Esophagus squamous epithelium (tissue), 5 donors: Measurements from ENCODE around the gene RSPO1. TPM values are rescaled to one million over a fixed set of nuclear protein-coding genes. Genes with fewer than 3 reads are reported as not detected.

Experiments
- DNase-seq: peaks from one replicate; lab custom pipeline; 2025; lab: John Stamatoyannopoulos, UW
- H3K27ac ChIP-seq, 4 donors: fragments of 200-600 bp; sonication (generic); one replicate each; pipeline ENCODE4 v1.5.1; 2016 to 2019; ENCODE audit warnings: mild to moderate bottlenecking in 1 of 4
- H3K27me3 ChIP-seq, 4 donors: fragments of 200-600 bp; sonication (generic); 1 replicate in 3 of 4; 2 replicates in 1 of 4; pipeline versions ENCODE4 v1.5.1 to v1.6.0; 2017 to 2021; ENCODE audit warnings: antibody characterized with exemption in 1 of 4
- H3K36me3 ChIP-seq, 3 donors: fragments of 200-600 bp; sonication (generic); one replicate each; pipeline ENCODE4 v1.5.1; 2016 to 2019
- H3K4me1 ChIP-seq, 3 donors: fragments of 200-600 bp; sonication (generic); one replicate each; pipeline ENCODE4 v1.5.1; 2017 to 2019
- H3K4me3 ChIP-seq, 4 donors: fragments of 200-600 bp; sonication (generic); 1 replicate in 3 of 4; 2 replicates in 1 of 4; pipeline ENCODE4 v1.5.1; 2016 to 2019; ENCODE audit warnings: mild to moderate bottlenecking in 2 of 4, moderate library complexity in 1 of 4
- H3K9me3 ChIP-seq, 3 donors: fragments of 200-600 bp; sonication (generic); one replicate each; pipeline ENCODE4 v1.5.1; 2016 to 2019
- CTCF ChIP-seq, 6 experiments: fragments of 450-650 bp in 4 of 6; fragments of 200-600 bp in 2 of 6; sonication (generic) in 2 of 6; IDR thresholded peaks; one replicate each; pipeline ENCODE4 v1.5.1; 2016 to 2019; ENCODE audit warnings: antibody characterized with exemption in 6 of 6, mild to moderate bottlenecking in 4 of 6, moderate library complexity in 4 of 6
- POLR2A ChIP-seq, 4 donors: fragments of 450-650 bp; IDR thresholded peaks; one replicate each; pipeline ENCODE4 v1.6.1; 2017; ENCODE audit warnings: antibody characterized with exemption in 4 of 4, mild to moderate bottlenecking in 4 of 4, moderate library complexity in 3 of 4
- WGBS, 2 donors: methylation state at CpG; one replicate each; pipeline ENCODE4 v1.1.5; 2018; 5-methylcytosine and 5-hydroxymethylcytosine counted together
- intact Hi-C: fragments of 100-400 bp; cut with DNase I; formaldehyde crosslinking; loops from one replicate; pipeline ENCODE4 v1.15.0; 2022
- total RNA-seq, 4 donors: library from RNA; depleted of rRNA; stranded (reverse); fragments of >200 nt; gene quantifications; one replicate each; pipeline ENCODE4 v1.1.0, GENCODE V29; 2016
- donor health status: DM: yes; HTN: yes; CAD: no.

Gene RSPO1
- total RNA-seq, 4 donors from 2014 or later, result 0.49 to 6.1 (median 2.4) TPM

GRCh38 chr1:37631036-37631435 is 3.7 kb downstream of the RSPO1 start:
- Histone ChIP-seq H3K27me3 (peaks cover 15 to 98% (median 32%) of the 10 kb centered on the region in 4 donors), H3K27ac (no peak overlapping the region), H3K36me3 (no peaks in the 10 kb centered on the region), H3K4me3 (no peak overlapping the region), H3K9me3 (no peaks in the 10 kb centered on the region), H3K4me1 (peaks cover 6 to 29% (median 10%) of the 10 kb centered on the region in 3 donors)
- 40 to 56% methylated on average over 3 to 5 of the region's 5 CpGs for WGBS, 2 donors
- intact Hi-C loops, result no loop called here
- TF ChIP-seq POLR2A (IDR thresholded peaks at IDR 0.05) (no peak), CTCF (IDR thresholded peaks at IDR 0.05) (no peak)
- no peak for DNase-seq

- H3K4me3 ChIP-seq, result no peak overlapping the region
- no peak overlapping the region for H3K27ac ChIP-seq
- H3K4me1 ChIP-seq, result peaks cover 6 to 29% (median 10%) of the 10 kb centered on the region in 3 donors
- H3K36me3 ChIP-seq, result no peaks in the 10 kb centered on the region
- no peak for TF ChIP-seq POLR2A (IDR thresholded peaks at IDR 0.05)
- no peak for TF ChIP-seq CTCF (IDR thresholded peaks at IDR 0.05)
- H3K27me3 ChIP-seq, result peaks cover 15 to 97% (median 31%) of the 10 kb centered on the region in 4 donors
- WGBS, 2 donors, result 28 to 60% methylated on average over 3 to 8 of the region's 15 CpGs
- DNase-seq, result no peak
- intact Hi-C loops, result no loop called here
- no peaks in the 10 kb centered on the region for H3K9me3 ChIP-seq
These were observed 4.2 kb downstream of the RSPO1 start for GRCh38 chr1:37630426-37631028.

- peaks cover 6 to 25% (median 10%) of the 10 kb centered on the region in 3 donors for H3K4me1 ChIP-seq
- no peak overlapping the region for H3K4me3 ChIP-seq
- no peak overlapping the region for H3K27ac ChIP-seq
- H3K36me3 ChIP-seq, result no peaks in the 10 kb centered on the region
- intact Hi-C loops, result no loop called here
- H3K27me3 ChIP-seq, result peaks cover 11 to 97% (median 27%) of the 10 kb centered on the region in 4 donors
- TF ChIP-seq CTCF (IDR thresholded peaks at IDR 0.05), result no peak
- TF ChIP-seq POLR2A (IDR thresholded peaks at IDR 0.05), result no peak
- H3K9me3 ChIP-seq, result no peaks in the 10 kb centered on the region
- 42 to 48% methylated on average over 5 of the region's 7 CpGs for WGBS, 2 donors
- DNase-seq, result no peak
These were observed 4.8 kb downstream of the RSPO1 start for GRCh38 chr1:37629726-37630425.

- intact Hi-C loops, result no loop called here
- H3K27me3 ChIP-seq, result peaks cover 2 to 97% (median 21%) of the 10 kb centered on the region in 4 donors
These were observed 5.7 kb downstream of the RSPO1 start for GRCh38 chr1:37629008-37629407.

More at GRCh38 chr1:37629008-37629407, 5.7 kb downstream of the RSPO1 start:
- Histone ChIP-seq H3K27ac (no peak overlapping the region), H3K36me3 (no peaks in the 10 kb centered on the region), H3K4me1 (peaks cover 2 to 17% (median 5%) of the 10 kb centered on the region in 3 donors), H3K4me3 (no peak overlapping the region), H3K9me3 (no peaks in the 10 kb centered on the region)
- DNase-seq, result no peak
- TF ChIP-seq CTCF (IDR thresholded peaks at IDR 0.05), result no peak
- no peak for TF ChIP-seq POLR2A (IDR thresholded peaks at IDR 0.05)
